HepG2 (cell line): Measurements from ENCODE around the gene CRHR1. TPM values are rescaled to one million over a fixed set of nuclear protein-coding genes. Genes with fewer than 3 reads are reported as not detected.

Experiments
- ATAC-seq: fragments of 200-7000 bp; cut with Tn5 transposase; 3 replicates; pipeline ENCODE4 v1.9.1; 2020; ENCODE audit warnings: mild to moderate bottlenecking, moderate library complexity
- BruUV-seq: library from RNA; stranded (reverse); fragments of 400-500 nt; replicated peaks from 2 replicates; lab custom pipeline; 2021; lab: Mats Ljungman, UMichigan
- CTCF ChIA-PET: fragments of 300-600 bp; formaldehyde crosslinking; extraction: SDS; loops from one replicate; lab custom pipeline; 2021; ENCODE audit warnings: low total read pairs, inconsistent platforms, low intra/inter-chr PET ratio; lab: Yijun Ruan, JAX
- POLR2A ChIA-PET: fragments of 350-600 bp; sonication (Branson Sonifier 250); formaldehyde crosslinking; loops from one replicate; lab custom pipeline; 2020; ENCODE audit warnings: antibody characterized with exemption, inconsistent platforms; lab: Yijun Ruan, JAX
- DNase-seq: peaks from one replicate; pipeline ENCODE4 v3.0.0-alpha.2; 2015; ENCODE audit warnings: low spot score
- FAIRE-seq: peaks from 3 replicates; lab custom pipeline; 2011; peaks lifted over from hg19 to GRCh38; lab: Jason Lieb, UNC
- H2AFZ ChIP-seq: one replicate; pipeline ENCODE4 v1.6.1; 2011; ENCODE audit warnings: low read length, inconsistent platforms
- H3K27ac ChIP-seq: fragments of 300-600 bp; 3 replicates; pipeline ENCODE4 v1.8.0; 2011; ENCODE audit warnings: mixed run types, mild to moderate bottlenecking, mixed read lengths, low read length, inconsistent platforms; ENCODE audit not compliant: insufficient read depth; ENCODE audit errors: extremely low read length
- H3K27me3 ChIP-seq, 2 experiments: fragments of 200-600 bp in 1 of 2; 2 replicates in 1 of 2; 3 replicates in 1 of 2; pipeline versions ENCODE4 v1.6.0 to v1.8.0; 2011; ENCODE audit warnings: low read length in 2 of 2, mild to moderate bottlenecking in 2 of 2, moderate library complexity in 2 of 2, inconsistent platforms in 1 of 2; ENCODE audit not compliant: insufficient read depth in 2 of 2, control insufficient read depth in 1 of 2
- H3K36me3 ChIP-seq, 2 experiments: fragments of 200-600 bp in 1 of 2; replicated peaks in 1 of 2; 2 replicates in 1 of 2; 3 replicates in 1 of 2; pipeline versions ENCODE4 v1.5.1 to v1.8.0; 2011; ENCODE audit warnings: low read length in 2 of 2, inconsistent platforms in 1 of 2; ENCODE audit not compliant: insufficient read depth in 2 of 2, control insufficient read depth in 1 of 2
- H3K4me1 ChIP-seq: 2 replicates; pipeline ENCODE4 v1.5.1; 2012; ENCODE audit warnings: low read length, inconsistent platforms; ENCODE audit not compliant: insufficient read depth
- H3K4me2 ChIP-seq: 2 replicates; pipeline ENCODE4 v1.6.0; 2011; ENCODE audit warnings: low read depth, low read length, inconsistent platforms
- H3K4me3 ChIP-seq, 3 experiments: fragments of 200-600 bp in 1 of 3; sonication (generic), shearing (Covaris generic) in 1 of 3; replicated peaks in 1 of 3; 2 replicates each; pipeline ENCODE4 v1.5.1; 2011 to 2016; ENCODE audit warnings: low read length in 3 of 3, inconsistent platforms in 2 of 3, low read depth in 2 of 3, mild to moderate bottlenecking in 2 of 3, control low read depth in 1 of 3, mixed read lengths in 1 of 3; ENCODE audit not compliant: insufficient read depth in 1 of 3
- H3K79me2 ChIP-seq: one replicate; pipeline ENCODE4 v1.6.1; 2011; ENCODE audit warnings: low read length, inconsistent platforms; ENCODE audit not compliant: insufficient read depth
- H3K9ac ChIP-seq: 2 replicates; pipeline ENCODE4 v1.6.0; 2011; ENCODE audit warnings: mild to moderate bottlenecking, low read depth, low read length, inconsistent platforms; ENCODE audit not compliant: insufficient read depth
- H3K9me3 ChIP-seq: 2 replicates; pipeline ENCODE4 v1.5.1; 2012; ENCODE audit warnings: mild to moderate bottlenecking, low read length
- H4K20me1 ChIP-seq: 2 replicates; pipeline ENCODE4 v1.6.0; 2011; ENCODE audit warnings: inconsistent platforms, mild to moderate bottlenecking, low read length, moderate library complexity; ENCODE audit not compliant: insufficient read depth
- CEBPB ChIP-seq: IDR thresholded peaks from 2 replicates; pipeline ENCODE4 v1.6.1; 2011; ENCODE audit warnings: low read depth, low read length, improper control_type of control experiment, borderline replicate concordance
- CERS6 ChIP-seq: sonication (generic); formaldehyde crosslinking; IDR thresholded peaks from 2 replicates; pipeline ENCODE4 v1.5.0; 2020; ENCODE audit warnings: missing genetic modification reagents
- CREM ChIP-seq, 2 experiments: sonication (generic) in 1 of 2; formaldehyde crosslinking in 1 of 2; IDR thresholded peaks; 2 replicates each; pipeline versions ENCODE4 v1.4.0 to v1.6.1; 2016 to 2020; ENCODE audit warnings: antibody characterized with exemption in 1 of 2, mild to moderate bottlenecking in 1 of 2, missing genetic modification reagents in 1 of 2
- NFAT5 ChIP-seq: sonication (generic); formaldehyde crosslinking; IDR thresholded peaks from 2 replicates; pipeline ENCODE4 v1.4.0; 2020; ENCODE audit warnings: missing genetic modification reagents
- NR3C1 ChIP-seq: sonication (generic); formaldehyde crosslinking; IDR thresholded peaks from 2 replicates; pipeline ENCODE4 v1.4.0; 2020; ENCODE audit warnings: missing genetic modification reagents
- TERF1 ChIP-seq: sonication (generic); formaldehyde crosslinking; IDR thresholded peaks from 2 replicates; pipeline ENCODE4 v1.8.0; 2022; ENCODE audit warnings: mild to moderate bottlenecking, missing genetic modification reagents, moderate library complexity
- TFE3 ChIP-seq: IDR thresholded peaks from 2 replicates; pipeline ENCODE4 v1.6.1; 2016
- ZBTB21 ChIP-seq: sonication (generic); formaldehyde crosslinking; IDR thresholded peaks from 2 replicates; pipeline ENCODE4 v1.4.0; 2020; ENCODE audit warnings: missing genetic modification reagents
- ZBTB38 ChIP-seq: sonication (generic); formaldehyde crosslinking; IDR thresholded peaks from 2 replicates; pipeline ENCODE4 v1.5.1; 2020; ENCODE audit warnings: mild to moderate bottlenecking, missing genetic modification reagents
- ZNF44 ChIP-seq: sonication (generic); formaldehyde crosslinking; IDR thresholded peaks from 2 replicates; pipeline ENCODE4 v1.5.1; 2020; ENCODE audit warnings: mild to moderate bottlenecking, missing genetic modification reagents
- ZNF644 ChIP-seq: IDR thresholded peaks from 2 replicates; pipeline ENCODE4 v1.6.1; 2016; ENCODE audit warnings: low read depth
- ZUFSP ChIP-seq: sonication (generic); formaldehyde crosslinking; IDR thresholded peaks from 2 replicates; pipeline ENCODE4 v1.9.0; 2021; ENCODE audit warnings: missing genetic modification reagents, mild to moderate bottlenecking, borderline replicate concordance
- WGBS: methylation state at CpG from one replicate; pipeline ENCODE4 v1.1.6; 2017; ENCODE audit warnings: low lambda C conversion rate; 5-methylcytosine and 5-hydroxymethylcytosine counted together
- in situ Hi-C: cut with HindIII; loops from 2 replicates; pipeline ENCODE4 v1.10.0; 2017; ENCODE audit warnings: low pct_unique_long_range_greater_than_20kb; ENCODE audit not compliant: extremely low pct_ligation_motif_present
- intact Hi-C: fragments of 100-400 bp; cut with micrococcal nuclease; formaldehyde crosslinking; loops from one replicate; pipeline ENCODE4 v1.10.0; 2022; ENCODE audit not compliant: unreplicated experiment
- polyA plus RNA-seq, 8 experiments: library from polyadenylated mRNA; depleted of rRNA in 3 of 8; stranded (reverse) in 7 of 8; unstranded in 1 of 8; fragments of >200 nt; fragmentation: Illumina TruSeq in 4 of 8; extraction: Trizol in 4 of 8; gene quantifications; 2 replicates each; pipeline versions ENCODE4 v1.2.1 to v1.2.3, GENCODE V29; 2011 to 2016; ENCODE audit warnings: low read depth in 4 of 8, missing spikeins in 1 of 8, mixed read lengths in 1 of 8; ENCODE audit not compliant: insufficient read depth in 1 of 8
- total RNA-seq, 5 experiments: library from RNA; depleted of rRNA; stranded (reverse); fragments of >200 nt; fragmentation: Illumina TruSeq; extraction: Trizol; gene quantifications; 2 replicates each; pipeline ENCODE4 v1.2.3, GENCODE V29; 2016; ENCODE audit warnings: low read depth in 1 of 5

Gene CRHR1
- total and polyA plus RNA-seq, 2 of the 13 experiments (the other 11 are each of a cell fraction or from before 2014, with no cell fraction given), result not detected

GRCh38 chr17:45747911-45748310 lies 36.2 kb upstream of the CRHR1 start:
- WGBS, result 6% methylated on average over 5 of the region's 6 CpGs
- no TSS peak for BruUV-seq
- H2AFZ ChIP-seq, result no peak overlapping the region
- H4K20me1 ChIP-seq, result no peaks in the 10 kb centered on the region; the same call in 1 of the 2 replicates
- no peak overlapping the region for H3K27ac ChIP-seq
- no peaks in the 10 kb centered on the region for H3K79me2 ChIP-seq
- ChIA-PET CTCF (no interaction called here), POLR2A (no interaction called here)
- H3K36me3 ChIP-seq, result no peaks in the 10 kb centered on the region
- intact Hi-C loops, result no loop called here
- H3K4me1 ChIP-seq, result no peaks in the 10 kb centered on the region
- H3K27me3 ChIP-seq, result peaks cover 9 to 73% of the 10 kb centered on the region in 2 experiments
- no peak overlapping the region for H3K4me3 ChIP-seq
- TF ChIP-seq TFE3 (CRISPR knock-in tag), result no peak
- TF ChIP-seq CERS6 (CRISPR knock-in tag), result no peak
- TF ChIP-seq NR3C1, result no peak
- no peak for TF ChIP-seq TERF1 (CRISPR knock-in tag)
- TF ChIP-seq CREM (IDR thresholded peaks at IDR 0.05), result no peak
- TF ChIP-seq CREM (CRISPR knock-in tag; IDR thresholded peaks at IDR 0.05), result no peak
- TF ChIP-seq ZUFSP, result no peak
- no peak for TF ChIP-seq ZBTB21 (CRISPR knock-in tag)
- TF ChIP-seq ZBTB38 (CRISPR knock-in tag), result no peak
- TF ChIP-seq ZNF44 (CRISPR knock-in tag), result no peak
- TF ChIP-seq CEBPB, result no peak
- TF ChIP-seq ZNF644 (CRISPR knock-in tag), result no peak
- TF ChIP-seq NFAT5, result no peak
- ATAC-seq (no peak), FAIRE-seq (no peak), DNase-seq (no peak)
- no peaks in the 10 kb centered on the region for H3K9me3 ChIP-seq
- H3K9ac ChIP-seq, result no peak overlapping the region
- no peak overlapping the region for H3K4me2 ChIP-seq
- in situ Hi-C loops, result no loop called here
